ENCODE results near the gene AQP1.

AQP1 gene

DNA sequence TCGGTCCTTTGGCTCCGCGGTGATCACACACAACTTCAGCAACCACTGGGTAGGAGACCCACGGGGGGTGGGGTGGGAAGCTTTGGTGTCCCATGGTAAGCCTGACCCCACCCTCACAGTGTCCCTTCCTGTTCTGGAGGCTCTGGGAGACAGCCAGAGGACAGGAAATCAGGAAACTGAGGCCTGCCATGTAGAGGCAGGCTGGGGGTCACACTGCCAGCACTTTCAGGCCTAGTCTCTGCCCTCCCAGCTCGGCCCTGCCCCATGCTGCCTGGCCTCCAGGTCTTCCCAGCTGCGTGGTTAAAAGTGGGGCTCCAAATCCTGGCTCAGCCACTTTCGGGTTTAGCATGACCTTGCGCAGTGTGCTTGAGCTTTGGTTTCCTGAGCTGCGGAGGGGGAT, 10.9 kb downstream of the AQP1 start:
- DNase-seq, result no peak

GRCh38 chr7:30923009-30923773, 11.5 kb downstream of the AQP1 start:
- DNase-seq, result no peak

DNA sequence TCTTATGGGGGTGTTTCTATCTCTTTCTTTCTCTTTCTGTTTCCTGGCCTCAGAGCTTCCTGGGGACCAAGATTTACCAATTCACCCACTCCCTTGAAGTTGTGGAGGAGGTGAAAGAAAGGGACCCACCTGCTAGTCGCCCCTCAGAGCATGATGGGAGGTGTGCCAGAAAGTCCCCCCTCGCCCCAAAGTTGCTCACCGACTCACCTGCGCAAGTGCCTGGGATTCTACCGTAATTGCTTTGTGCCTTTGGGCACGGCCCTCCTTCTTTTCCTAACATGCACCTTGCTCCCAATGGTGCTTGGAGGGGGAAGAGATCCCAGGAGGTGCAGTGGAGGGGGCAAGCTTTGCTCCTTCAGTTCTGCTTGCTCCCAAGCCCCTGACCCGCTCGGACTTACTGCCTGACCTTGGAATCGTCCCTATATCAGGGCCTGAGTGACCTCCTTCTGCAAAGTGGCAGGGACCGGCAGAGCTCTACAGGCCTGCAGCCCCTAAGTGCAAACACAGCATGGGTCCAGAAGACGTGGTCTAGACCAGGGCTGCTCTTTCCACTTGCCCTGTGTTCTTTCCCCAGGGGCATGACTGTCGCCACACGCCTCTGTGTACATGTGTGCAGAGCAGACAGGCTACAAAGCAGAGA, 12.2 kb downstream of the AQP1 start:
- no peak for DNase-seq

- DNase-seq, result no peak
Measured at GRCh38 chr7:30924624-30925023, 13.0 kb downstream of the AQP1 start.

GRCh38 chr7:30925117-30925516, 13.5 kb downstream of the AQP1 start:
- no peak for DNase-seq

GRCh38 chr7:30925913-30926312, 14.3 kb downstream of the AQP1 start:
- DNase-seq, result no peak

- DNase-seq, result no peak
Measured at GRCh38 chr7:30926313-30926712, 14.7 kb downstream of the AQP1 start.

GRCh38 chr7:30927040-30927439, 15.4 kb downstream of the AQP1 start:
- no peak for DNase-seq

DNA sequence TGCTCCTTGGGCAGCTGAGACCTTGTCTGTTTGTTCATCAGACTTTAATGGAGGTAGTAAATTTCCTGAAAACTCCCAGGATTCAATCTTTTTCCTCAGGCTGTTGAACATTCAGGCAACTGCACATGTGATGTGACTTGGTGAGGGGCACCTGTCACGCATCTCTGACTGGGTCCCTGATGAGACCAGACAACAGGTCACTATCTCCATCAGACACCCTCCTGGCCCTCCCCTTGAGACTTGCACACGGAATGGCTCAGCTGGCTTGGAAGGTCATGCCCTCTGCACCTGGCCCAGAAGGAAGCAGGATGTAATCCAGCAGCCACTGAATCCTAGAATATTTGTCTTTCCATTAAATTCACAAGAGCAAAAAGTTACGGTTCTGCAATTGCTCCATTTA, 15.9 kb downstream of the AQP1 start:
- DNase-seq, result no peak

GRCh38 chr7:30928254-30928872, 16.7 kb downstream of the AQP1 start:
- no peak for DNase-seq

DNA sequence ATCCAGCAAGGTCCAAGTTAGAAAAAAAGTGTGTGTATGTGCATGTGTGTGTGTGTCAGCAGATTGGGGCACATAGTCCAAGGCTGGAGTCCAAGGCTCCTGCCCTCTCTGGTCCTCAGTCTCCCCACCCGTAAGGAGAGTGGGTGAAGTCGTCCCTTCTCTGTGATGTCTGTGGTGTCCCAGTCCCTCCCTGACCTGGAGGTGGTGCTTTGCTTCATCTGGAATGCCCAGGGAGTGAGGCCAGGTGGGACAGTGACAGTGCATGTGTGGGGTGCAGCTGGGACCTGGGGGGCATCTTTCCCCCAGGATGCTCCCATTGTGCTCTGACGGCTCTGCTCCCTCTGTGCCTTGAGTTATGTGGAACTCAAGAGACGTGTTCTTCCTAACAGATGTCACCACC, 18.0 kb downstream of the AQP1 start:
- DNase-seq, result no peak

GRCh38 chr7:30930621-30931020, 19.0 kb downstream of the AQP1 start:
- no peak for DNase-seq

DNA sequence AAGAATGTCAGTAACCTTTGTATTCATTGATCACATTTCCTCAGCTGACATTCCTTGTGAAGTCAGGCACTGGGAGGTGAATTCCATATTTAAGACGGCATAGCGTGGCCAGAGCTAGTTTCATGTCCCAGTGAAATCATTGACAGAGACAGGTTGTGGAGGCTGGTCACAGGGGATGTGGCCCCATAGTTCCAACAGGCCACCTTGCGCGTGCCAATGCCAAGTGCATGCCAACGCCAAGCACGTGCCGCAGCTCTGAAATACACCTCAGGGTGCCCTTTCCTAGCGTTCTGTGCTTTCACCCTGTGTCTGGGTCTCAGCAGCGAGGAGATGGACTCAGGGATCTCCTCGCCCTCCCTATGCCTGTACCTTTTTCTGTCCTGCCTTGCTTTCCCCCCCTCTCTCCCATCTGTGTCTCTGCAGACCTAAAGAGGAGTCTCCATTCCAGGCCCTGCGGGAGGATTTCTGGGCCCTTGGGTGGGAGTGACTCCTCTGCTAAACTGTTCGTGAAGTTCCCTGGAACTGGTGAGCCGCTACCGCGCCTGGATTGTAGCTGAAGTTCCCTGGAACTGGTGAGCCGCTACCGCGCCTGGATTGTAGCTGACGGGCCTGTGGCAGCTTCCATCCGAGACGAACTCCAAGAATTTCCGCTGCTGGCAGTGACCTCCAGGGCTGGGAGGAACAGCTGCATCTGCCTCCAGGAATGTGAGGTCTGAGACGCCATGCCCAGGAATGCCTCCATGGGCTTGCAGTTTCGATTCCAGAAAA, 19.7 kb downstream of the AQP1 start:
- DNase-seq, result no peak

- no peak for DNase-seq
Measured at GRCh38 chr7:30931929-30932540, 20.4 kb downstream of the AQP1 start.

- DNase-seq, result no peak
Measured at GRCh38 chr7:30932562-30932961, 20.9 kb downstream of the AQP1 start.

GRCh38 chr7:30933124-30933974, 21.7 kb downstream of the AQP1 start:
- DNase-seq, result no peak

GRCh38 chr7:30934225-30934624, 22.6 kb downstream of the AQP1 start:
- no peak for DNase-seq

- no peak for DNase-seq
Measured at GRCh38 chr7:30934732-30935568, 23.3 kb downstream of the AQP1 start.

DNA sequence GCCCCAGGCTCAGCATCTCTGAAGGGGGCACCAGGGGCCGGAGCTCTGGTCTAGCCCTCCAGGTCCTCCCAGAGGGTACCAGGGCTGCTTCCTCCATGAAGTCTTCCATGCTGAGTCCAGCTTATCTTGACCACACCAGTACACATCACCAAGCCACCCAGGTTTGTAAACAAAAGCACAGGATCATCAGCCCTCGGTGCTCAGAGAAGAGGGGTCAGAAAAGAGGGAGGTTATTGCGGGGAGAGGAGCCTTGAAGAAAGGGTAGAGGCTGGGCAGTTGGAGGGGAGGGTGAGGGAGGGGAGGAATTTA, 23.9 kb downstream of the AQP1 start:
- no peak for DNase-seq

DNA sequence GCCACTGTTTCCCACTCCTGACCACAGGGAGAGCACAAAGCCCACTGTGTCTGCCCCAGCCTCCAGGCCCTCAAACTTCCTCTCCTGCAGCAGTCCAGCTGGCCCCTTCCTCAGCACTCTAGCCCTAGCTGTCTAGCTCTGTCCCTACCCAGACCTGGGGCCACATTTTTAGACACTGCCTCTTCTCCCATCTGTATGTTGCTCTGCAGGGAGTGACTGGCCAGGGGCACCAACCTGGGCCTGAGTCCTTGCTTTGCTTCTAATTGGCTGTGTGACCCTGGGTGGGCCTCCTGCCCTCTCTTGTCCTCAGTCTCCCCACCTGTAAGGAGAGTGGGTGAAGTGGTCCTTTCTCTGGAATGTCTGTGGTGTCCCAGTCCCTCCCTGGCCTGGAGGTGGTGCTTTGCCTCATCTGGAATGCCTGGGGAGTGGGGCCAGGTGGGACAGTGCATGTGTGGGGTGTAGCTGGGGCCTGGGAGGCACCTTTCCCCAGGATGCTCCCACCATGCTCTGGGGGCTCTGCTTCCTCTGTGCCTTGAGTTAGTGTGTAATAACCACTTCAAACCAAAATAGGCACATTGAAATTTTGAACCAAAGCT, 25.1 kb downstream of the AQP1 start:
- no peak for DNase-seq

DNA sequence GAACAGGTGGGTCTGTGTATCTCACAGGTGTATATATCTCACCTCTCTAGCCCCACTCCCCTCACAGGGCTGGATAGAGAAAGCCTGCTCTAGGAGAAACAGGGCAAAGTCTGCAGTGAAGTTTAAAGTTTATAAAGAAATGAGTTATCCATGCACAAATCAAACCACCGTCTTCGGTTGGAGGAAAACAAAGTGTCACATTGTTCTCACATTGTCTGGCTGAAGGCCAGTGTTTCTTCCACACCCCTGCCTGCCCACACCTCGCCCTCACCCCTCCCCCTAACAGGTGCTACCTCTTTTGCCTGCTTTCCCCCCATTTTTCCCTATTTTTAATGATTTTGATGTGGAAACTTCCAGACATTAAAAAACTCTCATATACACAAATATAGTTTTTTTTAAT, 25.8 kb downstream of the AQP1 start:
- DNase-seq, result no peak
